GM18502 (cell line): ENCODE results near the gene DPEP2.

ENCODE experiments used
- ATAC-seq: cut with Tn5 transposase; IDR thresholded peaks from one replicate; pipeline ENCODE4 v1.9.1; 2021; ENCODE audit warnings: mild to moderate bottlenecking; ENCODE audit not compliant: unreplicated experiment, poor library complexity

DPEP2 gene

GRCh38 chr16:67959536-67960329 lies 39.6 kb downstream of the DPEP2 start:
- no peak for ATAC-seq

- no peak for ATAC-seq
These were observed 41.7 kb downstream of the DPEP2 start for GRCh38 chr16:67957622-67958021.

- no peak for ATAC-seq
These were observed 44.7 kb downstream of the DPEP2 start for GRCh38 chr16:67954421-67955196.

GRCh38 chr16:67953641-67954375 lies 45.5 kb downstream of the DPEP2 start:
- no peak for ATAC-seq

GRCh38 chr16:67951485-67951884 lies 47.8 kb downstream of the DPEP2 start:
- ATAC-seq: no peak

GRCh38 chr16:67950335-67950843 lies 48.9 kb downstream of the DPEP2 start:
- ATAC-seq: no peak

- no peak for ATAC-seq
These were observed 49.6 kb downstream of the DPEP2 start for GRCh38 chr16:67949645-67950044.

- no peak for ATAC-seq
These were observed 51.3 kb downstream of the DPEP2 start for GRCh38 chr16:67948015-67948414.

GRCh38 chr16:67946966-67947558 lies 52.2 kb downstream of the DPEP2 start:
- ATAC-seq: no peak

GRCh38 chr16:67946128-67946569 lies 53.1 kb downstream of the DPEP2 start:
- no peak for ATAC-seq

- no peak for ATAC-seq
These were observed 53.8 kb downstream of the DPEP2 start for GRCh38 chr16:67945392-67945933.

- no peak for ATAC-seq
These were observed 54.4 kb downstream of the DPEP2 start for GRCh38 chr16:67944690-67945391.

GRCh38 chr16:67943619-67944504 lies 55.4 kb downstream of the DPEP2 start, which contains the start of gene LCAT:
Gene LCAT, minus strand, starts transcription at chr16:67944120. Its CDS starts 19 bp downstream, at chr16:67944101.
- ATAC-seq: no peak

- no peak for ATAC-seq
These were observed 56.0 kb downstream of the DPEP2 start for GRCh38 chr16:67943256-67943618.

GRCh38 chr16:67942510-67943255 lies 56.6 kb downstream of the DPEP2 start:
- ATAC-seq: no peak

GRCh38 chr16:67942200-67942509 lies 57.1 kb downstream of the DPEP2 start:
- no peak for ATAC-seq

GRCh38 chr16:67941469-67942199 lies 57.6 kb downstream of the DPEP2 start:
- ATAC-seq: no peak
